Type B pancreatic cell (in vitro differentiated cells): ENCODE measurements around the gene TRIO. TPM values are rescaled to one million over a fixed set of nuclear protein-coding genes. Genes with fewer than 3 reads are reported as not detected.

Experiments used
- DNase-seq: peaks from one replicate; pipeline ENCODE4 v3.0.0; 2021; ENCODE audit warnings: mixed read lengths; ENCODE audit not compliant: unreplicated experiment; ENCODE audit errors: extremely low spot score
- H3K27ac Mint-ChIP-seq: 2 replicates; pipeline ENCODE4 v1.8.0; 2021; ENCODE audit warnings: mild to moderate bottlenecking, mixed read lengths
- H3K27me3 Mint-ChIP-seq: 2 replicates; pipeline ENCODE4 v1.8.0; 2021; ENCODE audit warnings: mixed read lengths
- H3K36me3 Mint-ChIP-seq: 2 replicates; pipeline ENCODE4 v1.8.0; 2021; ENCODE audit warnings: mixed read lengths
- H3K4me1 Mint-ChIP-seq: one replicate; pipeline ENCODE4 v1.8.0; 2021; ENCODE audit warnings: mixed read lengths; ENCODE audit not compliant: unreplicated experiment
- H3K4me3 Mint-ChIP-seq: 2 replicates; pipeline ENCODE4 v1.8.0; 2021; ENCODE audit warnings: mild to moderate bottlenecking, mixed read lengths
- H3K9me3 Mint-ChIP-seq: 2 replicates; pipeline ENCODE4 v1.8.0; 2021; ENCODE audit warnings: mixed read lengths
- CTCF ChIP-seq: fragments of 200-600 bp; sonication (generic); conservative IDR thresholded peaks from 2 replicates; pipeline ENCODE4 v1.5.0; 2021; ENCODE audit warnings: antibody characterized with exemption, mild to moderate bottlenecking
- total RNA-seq: library from RNA; stranded (reverse); gene quantifications from 2 replicates; pipeline ENCODE4 v1.2.1, GENCODE V29; 2021; ENCODE audit warnings: low replicate concordance

The TRIO gene
- total RNA-seq, 1 donor from 2014 or later, result 145 TPM

DNA sequence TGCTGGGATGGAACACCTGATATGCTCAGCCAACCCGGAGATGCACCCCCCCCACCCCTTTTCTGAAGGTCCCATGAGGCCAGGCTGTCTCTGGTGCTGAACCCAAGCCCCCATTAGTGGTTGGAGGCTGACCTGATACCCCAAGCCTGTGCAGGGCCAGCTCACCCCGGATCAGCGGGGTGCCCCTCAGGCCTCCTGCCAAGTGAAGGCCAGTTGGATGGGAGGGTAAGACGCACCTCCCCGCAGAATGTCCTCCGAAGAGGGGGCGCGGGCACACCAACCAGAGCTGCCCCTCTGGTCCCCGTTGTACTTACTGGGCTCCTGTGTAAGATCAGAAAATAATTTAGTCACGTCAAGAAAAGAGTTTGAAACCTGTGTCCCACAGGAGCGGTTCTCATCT, 361.7 kb downstream of the TRIO start:
- Mint-ChIP-seq H3K27ac (no peak overlapping the region), H3K4me3 (no peak overlapping the region), H3K4me1 (no peaks in the 10 kb centered on the region), H3K36me3 (peaks cover 16% of the 10 kb centered on the region), H3K27me3 (no peaks in the 10 kb centered on the region), H3K9me3 (no peaks in the 10 kb centered on the region)
- no peak for TF ChIP-seq CTCF
- no peak for DNase-seq

DNA sequence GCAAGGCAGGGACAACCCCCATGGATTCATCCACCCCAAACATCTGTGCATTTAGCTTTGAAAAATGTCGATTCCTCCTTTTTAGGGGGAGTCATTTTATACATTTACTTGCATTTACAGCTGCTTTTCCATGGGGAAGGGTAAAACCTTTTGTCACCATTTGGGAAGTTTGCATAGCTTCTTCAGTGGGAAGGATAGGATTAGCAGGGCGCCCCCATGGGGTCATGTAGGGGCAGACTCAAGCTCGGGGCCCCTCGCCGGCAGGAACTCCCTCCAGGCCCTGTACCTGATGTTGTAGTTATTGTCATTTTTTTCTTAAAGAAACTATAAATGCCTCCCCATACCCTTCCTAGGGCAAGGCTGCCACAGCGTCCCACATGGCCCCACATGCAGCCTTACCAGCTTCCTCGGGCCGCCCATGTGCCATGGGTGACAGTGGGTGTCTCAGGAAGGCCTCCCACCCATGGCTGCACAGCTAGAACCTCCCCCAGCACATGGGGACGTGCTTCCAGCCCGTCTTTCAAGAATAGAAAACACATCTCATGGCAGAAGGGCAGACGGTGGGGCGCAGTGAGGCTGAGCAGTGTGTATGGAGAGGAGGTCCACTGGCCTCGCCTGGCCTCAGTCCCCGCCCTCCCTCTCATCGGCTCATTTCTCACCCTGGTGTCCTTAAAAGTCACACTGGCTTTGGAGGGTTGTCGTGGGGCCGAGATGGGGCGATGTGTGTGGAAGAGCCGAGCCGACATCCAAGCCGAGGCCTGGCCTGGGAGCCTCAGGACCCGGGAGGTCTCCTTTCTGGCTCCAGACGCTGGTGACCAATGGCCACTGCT, 362.4 kb downstream of the TRIO start:
- Mint-ChIP-seq H3K27ac (no peak overlapping the region), H3K4me3 (no peak overlapping the region), H3K36me3 (peaks cover 16% of the 10 kb centered on the region), H3K4me1 (no peaks in the 10 kb centered on the region), H3K27me3 (no peaks in the 10 kb centered on the region), H3K9me3 (no peaks in the 10 kb centered on the region)
- no peak for DNase-seq
- no peak for TF ChIP-seq CTCF

DNA sequence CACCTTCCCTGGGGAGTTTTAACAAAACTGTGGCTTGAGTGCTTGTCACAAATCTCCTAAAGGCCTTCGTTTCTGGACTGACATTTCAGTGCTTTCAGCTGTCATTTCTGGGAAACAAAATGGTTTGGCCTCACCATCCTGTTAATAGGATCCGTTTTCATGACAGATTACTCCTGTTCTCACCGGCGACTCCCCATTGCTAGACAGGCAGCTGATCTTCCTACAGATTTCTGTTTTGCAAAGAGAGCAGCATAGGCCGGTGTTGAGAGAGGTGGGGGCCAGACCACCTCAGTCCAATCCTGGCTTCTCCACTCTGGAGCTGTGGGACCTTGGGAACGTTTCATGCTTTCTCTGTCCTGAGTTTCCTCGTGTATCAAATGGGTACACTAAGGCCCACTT, 363.0 kb downstream of the TRIO start:
- no peak for DNase-seq
- no peaks in the 10 kb centered on the region for H3K9me3 Mint-ChIP-seq
- TF ChIP-seq CTCF, result no peak

GRCh38 chr5:14506661-14507060, 363.5 kb downstream of the TRIO start:
- Mint-ChIP-seq H3K4me1 (no peaks in the 10 kb centered on the region), H3K4me3 (no peak overlapping the region), H3K9me3 (no peaks in the 10 kb centered on the region), H3K27me3 (no peaks in the 10 kb centered on the region), H3K27ac (no peak overlapping the region), H3K36me3 (peaks cover 13% of the 10 kb centered on the region)
- TF ChIP-seq CTCF, result no peak
- no peak for DNase-seq

More for the DNA sequence above, 363.0 kb downstream of the TRIO start:
- Mint-ChIP-seq H3K4me1 (no peaks in the 10 kb centered on the region), H3K36me3 (peaks cover 16% of the 10 kb centered on the region), H3K27me3 (no peaks in the 10 kb centered on the region), H3K27ac (no peak overlapping the region), H3K4me3 (no peak overlapping the region)

DNA sequence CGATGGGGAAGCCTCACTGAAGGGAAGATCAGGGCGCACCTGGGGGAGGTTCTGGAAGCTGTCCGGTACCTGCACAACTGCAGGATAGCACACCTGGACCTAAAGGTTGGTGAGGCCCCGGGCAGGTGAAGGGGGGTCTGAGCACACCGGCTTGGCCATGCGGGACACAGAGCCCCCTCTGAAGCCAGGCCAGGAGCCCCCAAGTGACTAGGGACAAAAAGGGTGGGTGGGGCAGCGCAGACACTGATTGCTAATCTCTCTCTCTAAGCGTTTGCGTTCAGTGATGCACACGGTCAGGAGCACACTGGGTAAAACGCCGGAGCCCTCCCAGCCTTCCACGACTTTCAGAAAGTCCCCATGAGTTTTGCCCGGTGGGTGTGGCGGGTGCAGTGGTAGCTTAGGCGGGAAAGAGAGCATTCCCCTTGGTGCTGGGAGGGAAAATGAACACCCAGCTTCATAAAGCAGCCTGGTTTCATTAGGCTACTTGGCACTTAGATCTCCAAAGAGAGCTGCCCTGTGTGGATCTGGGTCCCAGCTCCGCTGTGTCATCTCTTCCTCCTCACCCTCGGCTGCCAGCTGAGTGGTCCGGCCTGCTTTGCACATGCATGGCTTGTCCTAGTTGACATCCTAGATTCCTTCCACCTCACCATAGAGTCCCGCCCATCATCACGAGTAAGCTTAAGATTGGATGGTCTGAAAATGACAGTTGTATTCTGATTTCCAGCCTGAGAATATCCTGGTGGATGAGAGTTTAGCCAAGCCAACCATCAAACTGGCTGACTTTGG, 364.2 kb downstream of the TRIO start:
- Mint-ChIP-seq H3K27ac (no peak overlapping the region), H3K4me3 (no peak overlapping the region), H3K36me3 (peaks cover 13% of the 10 kb centered on the region), H3K27me3 (no peaks in the 10 kb centered on the region), H3K4me1 (no peaks in the 10 kb centered on the region), H3K9me3 (no peaks in the 10 kb centered on the region)
- TF ChIP-seq CTCF, result no peak
- no peak for DNase-seq
